Posterior vena cava (tissue), 2 donors: ENCODE measurements around the gene CENPF. TPM values are rescaled to one million over a fixed set of nuclear protein-coding genes. Genes with fewer than 3 reads are reported as not detected.
"Not testable (repeated sequence)": the region's sequence is repeated elsewhere in the genome, so short reads cannot be mapped to it uniquely, and the experiment has no call there.

Source experiments
- DNase-seq: peaks from one replicate; pipeline ENCODE4 v3.0.0-alpha.2; 2020; ENCODE audit warnings: low spot score
- intact Hi-C, 2 donors: fragments of 100-400 bp; cut with DNase I; formaldehyde crosslinking; loops; one replicate each; pipeline versions ENCODE4 v1.14.1 to v1.14.2; 2022 to 2023
- long read RNA-seq, 2 donors: library from polyadenylated mRNA; unstranded; transcript quantifications; one replicate each; pipeline ENCODE4 v2.0.0, GENCODE V29; 2020 to 2021
- total RNA-seq, 2 donors: library from RNA; stranded (reverse); fragmentation: NEBNext Ultra II Directional; extraction: Animal tissue kit (Norgen Biotek cat#: 25700); gene quantifications; one replicate each; pipeline ENCODE4 v1.2.1, GENCODE V29; 2021
- donor health status: DM: yes; HTN: yes; CAD: no.
- donor health status: DM: yes; HTN: yes; CAD: no.

CENPF gene
- 1 to 10 TPM in 1 of 2 donors, under 1 TPM in 1; 0.52 to 1.3 TPM for total RNA-seq
- long read RNA-seq, donor 1 = 0 reads
- long read RNA-seq, donor 2, partial matches to known transcripts = 1 of 1 reads
- long read RNA-seq, donor 2, other reads (novel, unspliced or antisense) = 0 of 1 reads

GRCh38 chr1:214602764-214603657 lies at the start of gene CENPF:
TSS of gene CENPF (plus strand) at chr1:214603195. CDS start at chr1:214613755, 10,560 bp downstream.
- peak; percentile 98 for DNase-seq
- intact Hi-C loops = no loop called here

- intact Hi-C loops = loop anchor here in 1 of 2 donors (10.0 kb wide), 1 partner anchor 143 kb away; no protein-coding TSS in a partner anchor
- DNase-seq = no peak
These were observed 44.9 kb upstream of the CENPF start for GRCh38 chr1:214557952-214558735.

GRCh38 chr1:214563881-214564280 lies 39.1 kb upstream of the CENPF start:
- intact Hi-C loops = no loop called here
- no peak for DNase-seq

- no peak for DNase-seq
- intact Hi-C loops = no loop called here
These were observed 37.7 kb upstream of the CENPF start for GRCh38 chr1:214565310-214565709.

GRCh38 chr1:214566158-214567104 lies 36.6 kb upstream of the CENPF start:
- DNase-seq = no peak
- intact Hi-C loops = no loop called here

- intact Hi-C loops = no loop called here
- no peak for DNase-seq
These were observed 35.5 kb upstream of the CENPF start for GRCh38 chr1:214567481-214567980.

- DNase-seq = no peak
These were observed 34.7 kb upstream of the CENPF start for GRCh38 chr1:214568328-214568727.

GRCh38 chr1:214569357-214570004 lies 33.5 kb upstream of the CENPF start:
- intact Hi-C loops = no loop called here
- DNase-seq = no peak

More at GRCh38 chr1:214568328-214568727, 34.7 kb upstream of the CENPF start:
- intact Hi-C loops = no loop called here

- no peak for DNase-seq
- intact Hi-C loops = no loop called here
These were observed 32.6 kb upstream of the CENPF start for GRCh38 chr1:214570442-214570841.

GRCh38 chr1:214571281-214571680 lies 31.7 kb upstream of the CENPF start:
- intact Hi-C loops = no loop called here
- DNase-seq = no peak

- intact Hi-C loops = no loop called here
- no peak for DNase-seq
These were observed 29.3 kb upstream of the CENPF start for GRCh38 chr1:214573386-214574318.

- DNase-seq = no peak
- intact Hi-C loops = no loop called here
These were observed 28.2 kb upstream of the CENPF start for GRCh38 chr1:214574598-214575411.

GRCh38 chr1:214576120-214576519 lies 26.9 kb upstream of the CENPF start:
- intact Hi-C loops, DNase-seq: not testable (repeated sequence)

GRCh38 chr1:214579183-214579582 lies 23.8 kb upstream of the CENPF start:
- intact Hi-C loops = no loop called here

GRCh38 chr1:214581785-214582184 lies 21.2 kb upstream of the CENPF start:
- intact Hi-C loops = loop anchor here (10.0 kb wide), 2 partner anchors 197 to 247 kb away; no protein-coding TSS in a partner anchor
- no peak for DNase-seq

More at GRCh38 chr1:214579183-214579582, 23.8 kb upstream of the CENPF start:
- no peak for DNase-seq

- intact Hi-C loops = loop anchor here (10.0 kb wide), 2 partner anchors 198 to 248 kb away; no protein-coding TSS in a partner anchor
- DNase-seq = no peak
These were observed 20.6 kb upstream of the CENPF start for GRCh38 chr1:214582289-214582891.
